Measurements from ENCODE around the gene POLN.

POLN gene

DNA sequence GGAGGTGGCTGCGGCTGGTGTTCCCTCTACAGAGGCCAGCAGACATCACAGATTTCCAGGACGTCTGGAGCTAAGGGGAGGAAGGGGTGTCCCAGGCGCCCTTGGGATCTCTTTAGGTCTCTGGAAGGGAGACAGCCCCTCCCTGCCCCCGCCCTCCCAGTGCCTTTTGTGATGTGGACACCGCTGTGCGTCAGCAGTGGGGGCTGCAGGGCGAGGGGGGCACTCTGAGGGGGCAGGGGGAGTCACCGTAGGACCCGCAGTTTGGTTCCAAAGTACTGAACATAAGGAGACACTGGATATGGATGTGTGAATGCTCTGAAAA lies 45.6 kb upstream of the POLN start:
- TF ChIP-seq, protein P1, sequence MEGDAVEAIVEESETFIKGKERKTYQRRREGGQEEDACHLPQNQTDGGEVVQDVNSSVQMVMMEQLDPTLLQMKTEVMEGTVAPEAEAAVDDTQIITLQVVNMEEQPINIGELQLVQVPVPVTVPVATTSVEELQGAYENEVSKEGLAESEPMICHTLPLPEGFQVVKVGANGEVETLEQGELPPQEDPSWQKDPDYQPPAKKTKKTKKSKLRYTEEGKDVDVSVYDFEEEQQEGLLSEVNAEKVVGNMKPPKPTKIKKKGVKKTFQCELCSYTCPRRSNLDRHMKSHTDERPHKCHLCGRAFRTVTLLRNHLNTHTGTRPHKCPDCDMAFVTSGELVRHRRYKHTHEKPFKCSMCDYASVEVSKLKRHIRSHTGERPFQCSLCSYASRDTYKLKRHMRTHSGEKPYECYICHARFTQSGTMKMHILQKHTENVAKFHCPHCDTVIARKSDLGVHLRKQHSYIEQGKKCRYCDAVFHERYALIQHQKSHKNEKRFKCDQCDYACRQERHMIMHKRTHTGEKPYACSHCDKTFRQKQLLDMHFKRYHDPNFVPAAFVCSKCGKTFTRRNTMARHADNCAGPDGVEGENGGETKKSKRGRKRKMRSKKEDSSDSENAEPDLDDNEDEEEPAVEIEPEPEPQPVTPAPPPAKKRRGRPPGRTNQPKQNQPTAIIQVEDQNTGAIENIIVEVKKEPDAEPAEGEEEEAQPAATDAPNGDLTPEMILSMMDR (IDR thresholded peaks at IDR 0.05): no peak
- DNase-seq (ENCODE audit: low spot score): no peak

GRCh38 chr4:2286904-2287593 lies 45.1 kb upstream of the POLN start:
- H3K4me3 ChIP-seq: no peak overlapping the region
- TF ChIP-seq, protein P1 (IDR thresholded peaks at IDR 0.05): no peak
- H3K27ac ChIP-seq: no peak overlapping the region
- DNase-seq (ENCODE audit: low spot score): no peak

More for the DNA sequence above, 45.6 kb upstream of the POLN start:
- Histone ChIP-seq H3K27ac (no peak overlapping the region), H3K4me3 (no peak overlapping the region)

DNA sequence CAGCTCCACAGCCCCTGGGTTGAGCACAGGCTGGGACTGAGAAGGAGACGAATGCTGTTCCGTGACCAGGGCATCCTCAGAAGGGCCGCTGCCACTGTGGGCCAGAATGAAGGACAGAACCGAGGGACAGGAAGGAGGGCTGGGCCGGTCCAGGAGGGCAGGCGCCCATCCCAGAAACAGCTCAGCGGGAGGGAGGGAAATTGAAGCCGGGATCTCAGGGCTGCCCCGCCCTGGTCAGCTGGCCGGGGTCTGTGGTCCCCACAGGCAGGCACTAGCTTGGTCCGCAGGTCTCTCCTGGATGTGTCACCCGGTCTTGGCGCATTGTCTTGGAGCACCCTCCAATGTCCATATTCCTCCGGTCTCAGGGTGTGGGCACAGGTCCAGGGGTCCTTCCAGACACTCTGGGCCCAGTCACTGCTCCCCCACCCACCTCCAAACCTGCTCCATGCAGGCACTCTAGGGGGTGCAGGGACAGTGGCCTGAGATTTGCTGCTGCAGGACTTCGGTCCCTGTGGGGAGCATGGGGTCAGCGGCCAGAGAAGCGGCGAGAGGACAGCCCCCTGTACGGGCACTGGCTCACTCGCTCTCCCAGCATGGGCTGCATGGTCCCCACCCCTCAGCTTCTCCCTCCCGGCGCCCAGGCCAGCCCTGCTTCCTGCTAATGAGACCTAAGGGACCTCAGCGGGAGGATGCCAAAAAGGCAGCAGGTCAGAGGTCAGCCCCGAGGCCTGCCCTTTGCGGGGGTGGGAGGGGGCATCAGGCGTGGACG lies 43.9 kb upstream of the POLN start:
- Histone ChIP-seq H3K4me3 (no peak overlapping the region), H3K27ac (no peak overlapping the region)
- TF ChIP-seq, protein P1 (IDR thresholded peaks at IDR 0.05): no peak
- DNase-seq (ENCODE audit: low spot score): no peak

DNA sequence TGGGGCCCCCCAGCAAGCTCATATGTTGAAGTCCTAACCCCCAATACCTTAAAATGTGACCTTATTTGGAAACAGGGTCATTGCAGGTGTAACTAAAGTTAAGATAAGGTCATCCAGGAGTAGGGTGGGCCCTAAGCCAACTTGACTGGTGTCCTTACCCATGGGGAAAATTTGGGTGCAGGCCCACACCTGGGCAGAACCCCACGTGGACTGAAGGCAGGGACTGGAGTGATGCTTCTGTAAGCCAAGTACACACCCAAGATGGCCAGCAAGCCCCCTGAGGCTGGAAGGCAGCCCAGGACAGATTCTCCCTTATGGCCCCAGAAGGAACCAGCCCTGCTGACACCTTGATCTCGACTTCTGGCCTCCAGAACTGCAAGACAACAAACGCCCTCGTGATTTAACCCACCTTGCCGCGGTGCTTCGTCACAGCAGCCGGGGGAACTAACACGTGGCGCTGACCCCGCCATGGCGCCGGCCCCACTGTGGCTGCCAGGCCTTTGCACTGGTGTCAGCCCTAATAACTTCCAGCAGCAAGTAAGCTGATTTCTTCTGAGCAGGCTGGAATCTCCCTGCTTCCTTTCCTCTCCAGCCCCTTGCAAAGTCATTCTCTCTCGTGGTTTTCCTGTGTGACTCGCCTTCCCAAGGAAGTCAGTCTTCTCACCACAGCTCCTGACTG lies 43.2 kb upstream of the POLN start:
- TF ChIP-seq, protein P1 (IDR thresholded peaks at IDR 0.05): no peak
- no peak overlapping the region for H3K4me3 ChIP-seq
- DNase-seq (ENCODE audit: low spot score): no peak
- no peak overlapping the region for H3K27ac ChIP-seq

- Histone ChIP-seq H3K4me3 (no peak overlapping the region), H3K27ac (no peak overlapping the region)
- TF ChIP-seq, protein P1 (IDR thresholded peaks at IDR 0.05): no peak
- DNase-seq (ENCODE audit: low spot score): no peak
These were observed 42.4 kb upstream of the POLN start for GRCh38 chr4:2284161-2284933.

DNA sequence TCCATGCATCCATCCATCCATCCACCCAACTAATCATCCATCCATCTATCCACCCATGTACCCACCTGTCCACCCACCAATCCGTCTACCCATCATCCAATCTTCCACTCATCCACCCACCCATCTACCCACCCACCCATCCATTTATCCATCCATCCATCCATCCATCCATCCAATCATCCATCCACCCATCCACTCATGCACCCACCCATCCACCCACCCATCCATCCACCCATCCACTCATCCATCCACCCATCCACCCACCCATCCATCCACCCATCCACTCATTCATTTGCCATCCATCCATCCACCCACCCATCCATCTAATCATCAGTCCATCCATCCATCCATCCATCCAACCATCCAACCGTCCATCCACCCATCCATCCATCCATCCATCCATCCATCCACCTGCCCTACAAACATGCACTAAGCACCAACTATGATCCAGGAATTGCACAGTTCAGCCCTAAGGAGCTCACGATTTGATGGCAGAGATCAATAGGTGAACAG lies 41.3 kb upstream of the POLN start:
- Histone ChIP-seq H3K4me3 (no peak overlapping the region), H3K27ac (no peak overlapping the region)
- TF ChIP-seq, protein P1 (IDR thresholded peaks at IDR 0.05): no peak
- no peak for DNase-seq (ENCODE audit: low spot score)
